A549 (cell line): Measurements from ENCODE around the gene CDC14B.

ENCODE experiments used
- CHD2 ChIP-seq: fragments of 150-350 bp; IDR thresholded peaks from 2 replicates; pipeline ENCODE4 v1.6.1; 2014; ENCODE audit warnings: low read length; ENCODE audit not compliant: partially characterized antibody
- EP300 ChIP-seq, 2 experiments: fragments of >200 bp; sonication (Bioruptor Twin); formaldehyde crosslinking; IDR thresholded peaks; 2 replicates in 1 of 2; 3 replicates in 1 of 2; pipeline ENCODE4 v1.6.1; 2016 to 2017
- JUNB ChIP-seq: fragments of >200 bp; sonication (Bioruptor Twin); formaldehyde crosslinking; IDR thresholded peaks from 2 replicates; pipeline ENCODE4 v1.6.1; 2016
- NFE2L2 ChIP-seq: fragments of 150-350 bp; conservative IDR thresholded peaks from 2 replicates; pipeline ENCODE4 v1.6.1; 2014; ENCODE audit warnings: low read length
- POLR2A ChIP-seq: IDR thresholded peaks from 2 replicates; pipeline ENCODE4 v1.6.1; 2012; ENCODE audit warnings: mild to moderate bottlenecking, low read length
- REST ChIP-seq: fragments of 200-600 bp; sonication (generic); IDR thresholded peaks from 2 replicates; pipeline ENCODE4 v1.6.1; 2016; ENCODE audit warnings: antibody characterized with exemption, mild to moderate bottlenecking, moderate library complexity
- SREBF2 ChIP-seq: fragments of 450-650 bp; IDR thresholded peaks from 2 replicates; pipeline ENCODE4 v1.6.1; 2014; ENCODE audit warnings: mild to moderate bottlenecking, moderate library complexity
- ZFP36 ChIP-seq: fragments of 450-650 bp; IDR thresholded peaks from 2 replicates; pipeline ENCODE4 v1.6.1; 2014; ENCODE audit warnings: borderline replicate concordance; ENCODE audit not compliant: partially characterized antibody
- TF ChIP-seq, protein P1 (sequence below): fragments of >200 bp; sonication (Bioruptor Twin); formaldehyde crosslinking; IDR thresholded peaks from 3 replicates; pipeline ENCODE4 v1.5.1; 2016
- TF ChIP-seq, protein P2 (sequence below): IDR thresholded peaks from 2 replicates; pipeline ENCODE4 v1.6.1; 2012

GRCh38 chr9:96492993-96493531, 126.6 kb downstream of the CDC14B start:
- TF ChIP-seq JUNB, result no peak
- TF ChIP-seq, protein P1, sequence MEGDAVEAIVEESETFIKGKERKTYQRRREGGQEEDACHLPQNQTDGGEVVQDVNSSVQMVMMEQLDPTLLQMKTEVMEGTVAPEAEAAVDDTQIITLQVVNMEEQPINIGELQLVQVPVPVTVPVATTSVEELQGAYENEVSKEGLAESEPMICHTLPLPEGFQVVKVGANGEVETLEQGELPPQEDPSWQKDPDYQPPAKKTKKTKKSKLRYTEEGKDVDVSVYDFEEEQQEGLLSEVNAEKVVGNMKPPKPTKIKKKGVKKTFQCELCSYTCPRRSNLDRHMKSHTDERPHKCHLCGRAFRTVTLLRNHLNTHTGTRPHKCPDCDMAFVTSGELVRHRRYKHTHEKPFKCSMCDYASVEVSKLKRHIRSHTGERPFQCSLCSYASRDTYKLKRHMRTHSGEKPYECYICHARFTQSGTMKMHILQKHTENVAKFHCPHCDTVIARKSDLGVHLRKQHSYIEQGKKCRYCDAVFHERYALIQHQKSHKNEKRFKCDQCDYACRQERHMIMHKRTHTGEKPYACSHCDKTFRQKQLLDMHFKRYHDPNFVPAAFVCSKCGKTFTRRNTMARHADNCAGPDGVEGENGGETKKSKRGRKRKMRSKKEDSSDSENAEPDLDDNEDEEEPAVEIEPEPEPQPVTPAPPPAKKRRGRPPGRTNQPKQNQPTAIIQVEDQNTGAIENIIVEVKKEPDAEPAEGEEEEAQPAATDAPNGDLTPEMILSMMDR, result no peak
- TF ChIP-seq SREBF2, result no peak
- no peak for TF ChIP-seq POLR2A
- TF ChIP-seq ZFP36, result no peak
- TF ChIP-seq NFE2L2, result no peak
- TF ChIP-seq EP300 (IDR thresholded peaks at IDR 0.05), result no peak
- TF ChIP-seq CHD2, result no peak
- TF ChIP-seq, protein P2, sequence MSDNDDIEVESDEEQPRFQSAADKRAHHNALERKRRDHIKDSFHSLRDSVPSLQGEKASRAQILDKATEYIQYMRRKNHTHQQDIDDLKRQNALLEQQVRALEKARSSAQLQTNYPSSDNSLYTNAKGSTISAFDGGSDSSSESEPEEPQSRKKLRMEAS, result no peak
- no peak for TF ChIP-seq REST
